HG03139 (cell line): ENCODE results near the gene PTGER1.

Source experiments
- ATAC-seq: cut with Tn5 transposase; IDR thresholded peaks from one replicate; pipeline ENCODE4 v1.9.1; 2021; ENCODE audit not compliant: unreplicated experiment

The PTGER1 gene

GRCh38 chr19:14502334-14503092, 27.4 kb upstream of the PTGER1 start:
- no peak for ATAC-seq

GRCh38 chr19:14497228-14497921, 22.2 kb upstream of the PTGER1 start:
- ATAC-seq = no peak

- ATAC-seq = no peak
Observed at GRCh38 chr19:14496834-14497227, 21.7 kb upstream of the PTGER1 start.

GRCh38 chr19:14496029-14496833, 21.1 kb upstream of the PTGER1 start, which contains the start of gene GIPC1:
TSS of gene GIPC1 (minus strand) at chr19:14496127. CDS start at chr19:14482976, 13,151 bp downstream.
- no peak for ATAC-seq

- no peak for ATAC-seq
Observed at GRCh38 chr19:14495672-14496028, 20.5 kb upstream of the PTGER1 start.

- no peak for ATAC-seq
Observed at GRCh38 chr19:14494910-14495671, 19.9 kb upstream of the PTGER1 start.

- no peak for ATAC-seq
Observed at GRCh38 chr19:14494411-14494810, 19.3 kb upstream of the PTGER1 start.

- ATAC-seq = no peak
Observed at GRCh38 chr19:14492756-14493337, 17.7 kb upstream of the PTGER1 start.

GRCh38 chr19:14487370-14488125, 12.4 kb upstream of the PTGER1 start:
- no peak for ATAC-seq

GRCh38 chr19:14482172-14482941, 7.2 kb upstream of the PTGER1 start:
- no peak for ATAC-seq

- no peak for ATAC-seq
Observed at GRCh38 chr19:14480700-14481079, 5.5 kb upstream of the PTGER1 start.

- no peak for ATAC-seq
Observed at GRCh38 chr19:14479975-14480699, 5.0 kb upstream of the PTGER1 start.

GRCh38 chr19:14479309-14479974, 4.3 kb upstream of the PTGER1 start:
- ATAC-seq = no peak

GRCh38 chr19:14478113-14478545, 3.0 kb upstream of the PTGER1 start:
- ATAC-seq = no peak

GRCh38 chr19:14477418-14478112, 2.4 kb upstream of the PTGER1 start:
- no peak for ATAC-seq

GRCh38 chr19:14476673-14477401, 1.7 kb upstream of the PTGER1 start:
- no peak for ATAC-seq

GRCh38 chr19:14476327-14476672, 1.1 kb upstream of the PTGER1 start:
- ATAC-seq = no peak
